OCI-LY3 (cell line): Measurements from ENCODE around the gene PGAP1.

ENCODE experiments used
- H2AFZ ChIP-seq: fragments of 200-600, 300-600 bp; shearing (Covaris generic); 2 replicates; pipeline ENCODE4 v1.6.0; 2014; ENCODE audit warnings: antibody characterized with exemption, low read depth, low read length
- H3K27ac ChIP-seq: fragments of 200-600, 300-600 bp; sonication (generic); 2 replicates; pipeline ENCODE4 v1.5.1; 2014; ENCODE audit warnings: mild to moderate bottlenecking, low read length, moderate library complexity, mixed read lengths
- H3K27me3 ChIP-seq: fragments of 200-600, 300-600 bp; sonication (generic); 2 replicates; pipeline ENCODE4 v1.6.1; 2014; ENCODE audit warnings: low read depth, low read length, mixed read lengths
- H3K36me3 ChIP-seq: fragments of 200-600, 300-600 bp; sonication (generic); replicated peaks from 2 replicates; pipeline ENCODE3; 2014; ENCODE audit warnings: low read depth, low read length, mixed read lengths
- H3K4me1 ChIP-seq: fragments of 300-600, 200-600 bp; sonication (generic); 2 replicates; pipeline ENCODE4 v1.6.1; 2014; ENCODE audit warnings: low read length, mixed read lengths
- H3K4me2 ChIP-seq: fragments of 200-600, 300-600 bp; sonication (generic); 2 replicates; pipeline ENCODE4 v1.6.1; 2014; ENCODE audit warnings: low read length, mixed read lengths
- H3K4me3 ChIP-seq: fragments of 300-600, 200-600 bp; sonication (generic); 2 replicates; pipeline ENCODE4 v1.5.1; 2014; ENCODE audit warnings: antibody characterized with exemption, mild to moderate bottlenecking, low read length, moderate library complexity
- H3K79me2 ChIP-seq: fragments of 300-600, 200-600 bp; shearing (Covaris generic); 2 replicates; pipeline ENCODE4 v1.6.1; 2014; ENCODE audit warnings: mild to moderate bottlenecking, low read length, mixed read lengths
- H3K9ac ChIP-seq: fragments of 300-600, 200-600 bp; shearing (Covaris generic); 2 replicates; pipeline ENCODE4 v1.6.0; 2014; ENCODE audit warnings: mild to moderate bottlenecking, low read length, moderate library complexity
- H3K9me3 ChIP-seq: fragments of 200-600, 300-600 bp; shearing (Covaris generic); 2 replicates; pipeline ENCODE4 v1.6.1; 2014; ENCODE audit warnings: low read length, mixed read lengths; ENCODE audit not compliant: insufficient read depth
- H4K20me1 ChIP-seq: fragments of 200-600, 300-600 bp; sonication (generic); 2 replicates; pipeline ENCODE4 v1.6.1; 2016; ENCODE audit warnings: low read length, mixed read lengths; ENCODE audit not compliant: insufficient read depth
- CTCF ChIP-seq: fragments of 200-600, 300-600 bp; sonication (generic); IDR thresholded peaks from 2 replicates; pipeline ENCODE4 v1.5.1; 2014; ENCODE audit warnings: antibody characterized with exemption, low read length, low read depth
- EZH2phosphoT487 ChIP-seq: fragments of 200-600 bp; shearing (Covaris generic); IDR thresholded peaks from 2 replicates; pipeline ENCODE4 v1.6.1; 2018; ENCODE audit warnings: antibody characterized with exemption, mixed run types, low read depth

Gene PGAP1

GRCh38 chr2:196887431-196887830 lies 39.1 kb downstream of the PGAP1 start:
- H3K27ac ChIP-seq = no peak overlapping the region
- H3K4me3 ChIP-seq = no peak overlapping the region
- H3K9me3 ChIP-seq = no peaks in the 10 kb centered on the region
- no peaks in the 10 kb centered on the region for H3K36me3 ChIP-seq
- H3K27me3 ChIP-seq = no peaks in the 10 kb centered on the region
- H2AFZ ChIP-seq = no peak overlapping the region
- H3K79me2 ChIP-seq = no peaks in the 10 kb centered on the region
- H3K4me1 ChIP-seq = peaks cover 6% of the 10 kb centered on the region; the same call in 1 of the 2 replicates
- no peaks in the 10 kb centered on the region for H4K20me1 ChIP-seq
- H3K9ac ChIP-seq = no peak overlapping the region
- H3K4me2 ChIP-seq = no peak overlapping the region
- TF ChIP-seq EZH2phosphoT487 = no peak
- no peak for TF ChIP-seq CTCF

GRCh38 chr2:196884368-196884767 lies 42.1 kb downstream of the PGAP1 start:
- no peak for TF ChIP-seq EZH2phosphoT487
- no peak for TF ChIP-seq CTCF
- no peaks in the 10 kb centered on the region for H3K36me3 ChIP-seq
- peaks cover 6% of the 10 kb centered on the region; the same call in 1 of the 2 replicates for H3K4me1 ChIP-seq

DNA sequence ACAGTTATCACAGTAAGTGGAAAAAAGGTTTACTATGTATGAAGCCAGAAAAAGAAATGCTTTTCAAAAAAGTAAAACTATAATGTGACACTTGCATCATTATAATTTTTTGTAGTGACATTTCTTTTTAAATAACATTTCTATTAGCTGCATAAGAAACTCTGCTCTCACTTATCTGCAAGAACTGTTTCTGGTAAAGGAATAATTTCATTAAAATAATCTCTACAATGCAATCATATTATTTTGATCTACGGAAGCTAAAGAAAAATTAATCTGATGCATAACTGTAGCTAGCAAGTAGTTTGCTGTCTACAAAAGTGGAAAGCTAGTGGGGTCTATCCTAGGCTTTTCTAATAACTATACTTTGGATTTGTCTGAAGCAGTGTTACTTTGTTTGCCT lies 50.1 kb downstream of the PGAP1 start:
- Histone ChIP-seq H3K36me3 (no peaks in the 10 kb centered on the region), H3K4me2 (no peak overlapping the region), H4K20me1 (no peaks in the 10 kb centered on the region), H3K4me3 (no peak overlapping the region), H3K9me3 (no peaks in the 10 kb centered on the region), H2AFZ (no peak overlapping the region), H3K79me2 (no peaks in the 10 kb centered on the region), H3K9ac (no peak overlapping the region), H3K4me1 (peaks cover 5% of the 10 kb centered on the region; the same call in 1 of the 2 replicates), H3K27ac (no peak overlapping the region), H3K27me3 (no peaks in the 10 kb centered on the region)
- TF ChIP-seq CTCF = no peak
- no peak for TF ChIP-seq EZH2phosphoT487

More at GRCh38 chr2:196884368-196884767, 42.1 kb downstream of the PGAP1 start:
- Histone ChIP-seq H3K9me3 (no peaks in the 10 kb centered on the region), H3K79me2 (no peaks in the 10 kb centered on the region), H4K20me1 (no peaks in the 10 kb centered on the region), H3K4me2 (no peak overlapping the region), H3K27ac (no peak overlapping the region), H3K27me3 (no peaks in the 10 kb centered on the region), H3K9ac (no peak overlapping the region), H2AFZ (no peak overlapping the region), H3K4me3 (no peak overlapping the region)

GRCh38 chr2:196875414-196875813 lies 51.1 kb downstream of the PGAP1 start:
- Histone ChIP-seq H3K27me3 (no peaks in the 10 kb centered on the region), H4K20me1 (no peaks in the 10 kb centered on the region), H3K36me3 (no peaks in the 10 kb centered on the region), H3K4me3 (no peak overlapping the region), H3K79me2 (no peaks in the 10 kb centered on the region), H2AFZ (no peak overlapping the region), H3K9me3 (no peaks in the 10 kb centered on the region), H3K4me2 (no peak overlapping the region), H3K4me1 (peaks cover 5% of the 10 kb centered on the region; the same call in 1 of the 2 replicates), H3K9ac (no peak overlapping the region), H3K27ac (no peak overlapping the region)
- TF ChIP-seq EZH2phosphoT487 (no peak), CTCF (no peak)
